NB4 (cell line): ENCODE measurements around the gene LINGO1.

ENCODE experiments used
- DNase-seq: peaks from one replicate; pipeline ENCODE4 v3.0.0; 2010; ENCODE audit warnings: low read depth
- H3K4me3 ChIP-seq: one replicate; pipeline ENCODE4 v1.5.1; 2011; ENCODE audit warnings: mild to moderate bottlenecking, low read depth, low read length, moderate library complexity
- CTCF ChIP-seq: IDR thresholded peaks from one replicate; pipeline ENCODE4 v1.5.1; 2012; ENCODE audit warnings: low read depth, low read length
- MAX ChIP-seq: IDR thresholded peaks from 2 replicates; pipeline ENCODE4 v1.6.1; 2011; ENCODE audit warnings: low read depth, low read length
- MYC ChIP-seq: IDR thresholded peaks from 2 replicates; pipeline ENCODE4 v1.6.1; 2011; ENCODE audit warnings: low read depth, low read length
- POLR2A ChIP-seq: IDR thresholded peaks from 2 replicates; pipeline ENCODE4 v1.6.1; 2011; ENCODE audit warnings: mild to moderate bottlenecking; ENCODE audit not compliant: insufficient read length; ENCODE audit errors: extremely low read depth

Gene LINGO1

GRCh38 chr15:77628010-77628409, 4.7 kb downstream of the LINGO1 start:
- no peak for TF ChIP-seq MAX
- no peak for DNase-seq
- H3K4me3 ChIP-seq: no peak overlapping the region

GRCh38 chr15:77627581-77627980, 5.1 kb downstream of the LINGO1 start:
- DNase-seq: no peak

GRCh38 chr15:77627067-77627466, 5.6 kb downstream of the LINGO1 start:
- no peak for DNase-seq
- H3K4me3 ChIP-seq: no peak overlapping the region
- no peak for TF ChIP-seq MYC
- no peak for TF ChIP-seq POLR2A
- TF ChIP-seq MAX: no peak
- TF ChIP-seq CTCF: no peak

More at GRCh38 chr15:77627581-77627980, 5.1 kb downstream of the LINGO1 start:
- TF ChIP-seq POLR2A (no peak), CTCF (no peak), MAX (no peak), MYC (no peak)
- H3K4me3 ChIP-seq: no peak overlapping the region

- no peak for DNase-seq
- TF ChIP-seq MAX: no peak
- TF ChIP-seq MYC: no peak
- TF ChIP-seq POLR2A: no peak
- TF ChIP-seq CTCF: no peak
- H3K4me3 ChIP-seq: no peak overlapping the region
These were observed 6.7 kb downstream of the LINGO1 start for GRCh38 chr15:77626002-77626401.

GRCh38 chr15:77625376-77625775, 7.3 kb downstream of the LINGO1 start:
- TF ChIP-seq POLR2A: no peak
- TF ChIP-seq MYC: no peak
- no peak for TF ChIP-seq CTCF
- H3K4me3 ChIP-seq: no peak overlapping the region
- no peak for DNase-seq

GRCh38 chr15:77624868-77625267, 7.8 kb downstream of the LINGO1 start:
- DNase-seq: no peak
- no peak overlapping the region for H3K4me3 ChIP-seq
- TF ChIP-seq POLR2A: no peak
- TF ChIP-seq MAX: no peak
- TF ChIP-seq MYC: no peak
- no peak for TF ChIP-seq CTCF
